ENCODE measurements around the gene LHFPL2. TPM values are rescaled to one million over a fixed set of nuclear protein-coding genes. Genes with fewer than 3 reads are reported as not detected.
A peak's percentile ranks its signal among the peaks of the same experiment; 100 is the strongest.

Gene LHFPL2
- total and polyA plus RNA-seq, 2 experiments from 2014 or later, result 10.6 to 50.8 TPM

- Histone ChIP-seq H3K79me2 (replicated peaks; ENCODE audit: insufficient read depth) (peaks cover 74% of the 10 kb centered on the region), H3K27ac (ENCODE audit: low read depth) (no peak overlapping the region; the same call in 1 of the 2 replicates), H3K4me3 (no peak overlapping the region), H3K36me3 (ENCODE audit: insufficient read depth) (no peaks in the 10 kb centered on the region), H3K9me2 (ENCODE audit: insufficient read depth) (no peaks in the 10 kb centered on the region), H3K4me2 (no peak overlapping the region), H4K20me1 (replicated peaks; ENCODE audit: insufficient read depth) (peaks cover 15% of the 10 kb centered on the region; the same call in 1 of the 2 replicates), H2AFZ (no peak overlapping the region), H3F3A (replicated peaks; ENCODE audit: low read depth) (no peaks in the 10 kb centered on the region), H3K27me3 (ENCODE audit: insufficient read depth) (no peaks in the 10 kb centered on the region), H3K4me1 (ENCODE audit: insufficient read depth) (peaks cover 33% of the 10 kb centered on the region)
- DNase-seq (ENCODE audit: low spot score), result no peak
- no peaks in the 10 kb centered on the region; the same call in 2 of the 3 replicates for H3K36me3 Mint-ChIP-seq (ENCODE audit: low read depth)
- peaks cover 64% of the 10 kb centered on the region for H3K4me1 Mint-ChIP-seq
- TF ChIP-seq ZNF331 (CRISPR knock-in tag; IDR thresholded peaks at IDR 0.05; ENCODE audit: low read depth) (no peak), REST (IDR thresholded peaks at IDR 0.05; ENCODE audit: unreplicated experiment) (no peak), EZH2phosphoT487 (IDR thresholded peaks at IDR 0.05; ENCODE audit: unreplicated experiment) (no peak), ZNF114 (CRISPR knock-in tag; IDR thresholded peaks at IDR 0.05) (no peak), ZNF462 (CRISPR knock-in tag; IDR thresholded peaks at IDR 0.05) (no peak)
- H3K4me3 Mint-ChIP-seq, result no peak overlapping the region
- H3K9me3 Mint-ChIP-seq, result no peaks in the 10 kb centered on the region
- ATAC-seq, result no peak
- H3K27me3 Mint-ChIP-seq (ENCODE audit: insufficient read depth, low read depth, poor library complexity), result peaks cover 11% of the 10 kb centered on the region
- H3K27ac Mint-ChIP-seq, result peak overlapping the region; percentile 51; the same call in 1 of the 2 replicates
Observed at GRCh38 chr5:78501411-78502352, 146.9 kb downstream of the LHFPL2 start.
